Panc1 (cell line): ENCODE results near the gene SSC5D.

Experiments
- POLR2AphosphoS5 ChIP-seq: IDR thresholded peaks from 2 replicates; pipeline ENCODE4 v1.6.1; 2012; ENCODE audit warnings: mild to moderate bottlenecking, low read depth, low read length, moderate library complexity
- SIN3A ChIP-seq: IDR thresholded peaks from 2 replicates; pipeline ENCODE4 v1.6.1; 2012; ENCODE audit warnings: low read depth, mild to moderate bottlenecking, low read length, moderate library complexity, borderline replicate concordance; ENCODE audit not compliant: insufficient read depth
- TCF7L2 ChIP-seq: IDR thresholded peaks from 2 replicates; pipeline ENCODE4 v1.6.1; 2011; ENCODE audit warnings: mild to moderate bottlenecking, low read depth, low read length, inconsistent platforms
- TF ChIP-seq, protein P1 (sequence below): fragments of 450-650 bp; IDR thresholded peaks from 2 replicates; pipeline ENCODE4 v1.5.1; 2017; ENCODE audit warnings: mild to moderate bottlenecking
- TF ChIP-seq, protein P2 (sequence below), 2 experiments: IDR thresholded peaks; 2 replicates each; pipeline ENCODE4 v1.6.1; 2011 to 2012; ENCODE audit warnings: low read depth in 2 of 2, control low read depth in 1 of 2, low read length in 1 of 2, mild to moderate bottlenecking in 1 of 2, moderate library complexity in 1 of 2; ENCODE audit not compliant: insufficient read depth in 1 of 2

GRCh38 chr19:55483706-55484592 is 4.3 kb upstream of the SSC5D start:
- TF ChIP-seq, protein P1, sequence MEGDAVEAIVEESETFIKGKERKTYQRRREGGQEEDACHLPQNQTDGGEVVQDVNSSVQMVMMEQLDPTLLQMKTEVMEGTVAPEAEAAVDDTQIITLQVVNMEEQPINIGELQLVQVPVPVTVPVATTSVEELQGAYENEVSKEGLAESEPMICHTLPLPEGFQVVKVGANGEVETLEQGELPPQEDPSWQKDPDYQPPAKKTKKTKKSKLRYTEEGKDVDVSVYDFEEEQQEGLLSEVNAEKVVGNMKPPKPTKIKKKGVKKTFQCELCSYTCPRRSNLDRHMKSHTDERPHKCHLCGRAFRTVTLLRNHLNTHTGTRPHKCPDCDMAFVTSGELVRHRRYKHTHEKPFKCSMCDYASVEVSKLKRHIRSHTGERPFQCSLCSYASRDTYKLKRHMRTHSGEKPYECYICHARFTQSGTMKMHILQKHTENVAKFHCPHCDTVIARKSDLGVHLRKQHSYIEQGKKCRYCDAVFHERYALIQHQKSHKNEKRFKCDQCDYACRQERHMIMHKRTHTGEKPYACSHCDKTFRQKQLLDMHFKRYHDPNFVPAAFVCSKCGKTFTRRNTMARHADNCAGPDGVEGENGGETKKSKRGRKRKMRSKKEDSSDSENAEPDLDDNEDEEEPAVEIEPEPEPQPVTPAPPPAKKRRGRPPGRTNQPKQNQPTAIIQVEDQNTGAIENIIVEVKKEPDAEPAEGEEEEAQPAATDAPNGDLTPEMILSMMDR, result no peak
- TF ChIP-seq POLR2AphosphoS5 (no peak), TCF7L2 (no peak), SIN3A (no peak)
- TF ChIP-seq, protein P2, sequence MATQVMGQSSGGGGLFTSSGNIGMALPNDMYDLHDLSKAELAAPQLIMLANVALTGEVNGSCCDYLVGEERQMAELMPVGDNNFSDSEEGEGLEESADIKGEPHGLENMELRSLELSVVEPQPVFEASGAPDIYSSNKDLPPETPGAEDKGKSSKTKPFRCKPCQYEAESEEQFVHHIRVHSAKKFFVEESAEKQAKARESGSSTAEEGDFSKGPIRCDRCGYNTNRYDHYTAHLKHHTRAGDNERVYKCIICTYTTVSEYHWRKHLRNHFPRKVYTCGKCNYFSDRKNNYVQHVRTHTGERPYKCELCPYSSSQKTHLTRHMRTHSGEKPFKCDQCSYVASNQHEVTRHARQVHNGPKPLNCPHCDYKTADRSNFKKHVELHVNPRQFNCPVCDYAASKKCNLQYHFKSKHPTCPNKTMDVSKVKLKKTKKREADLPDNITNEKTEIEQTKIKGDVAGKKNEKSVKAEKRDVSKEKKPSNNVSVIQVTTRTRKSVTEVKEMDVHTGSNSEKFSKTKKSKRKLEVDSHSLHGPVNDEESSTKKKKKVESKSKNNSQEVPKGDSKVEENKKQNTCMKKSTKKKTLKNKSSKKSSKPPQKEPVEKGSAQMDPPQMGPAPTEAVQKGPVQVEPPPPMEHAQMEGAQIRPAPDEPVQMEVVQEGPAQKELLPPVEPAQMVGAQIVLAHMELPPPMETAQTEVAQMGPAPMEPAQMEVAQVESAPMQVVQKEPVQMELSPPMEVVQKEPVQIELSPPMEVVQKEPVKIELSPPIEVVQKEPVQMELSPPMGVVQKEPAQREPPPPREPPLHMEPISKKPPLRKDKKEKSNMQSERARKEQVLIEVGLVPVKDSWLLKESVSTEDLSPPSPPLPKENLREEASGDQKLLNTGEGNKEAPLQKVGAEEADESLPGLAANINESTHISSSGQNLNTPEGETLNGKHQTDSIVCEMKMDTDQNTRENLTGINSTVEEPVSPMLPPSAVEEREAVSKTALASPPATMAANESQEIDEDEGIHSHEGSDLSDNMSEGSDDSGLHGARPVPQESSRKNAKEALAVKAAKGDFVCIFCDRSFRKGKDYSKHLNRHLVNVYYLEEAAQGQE (IDR thresholded peaks at IDR 0.05; ENCODE audit: insufficient read depth in 1 of 2, low read depth in 2 of 2, low read length in 1 of 2), result no peak
